GM12878 (cell line): Measurements from ENCODE around the gene IPO8. TPM values are rescaled to one million over a fixed set of nuclear protein-coding genes. Genes with fewer than 3 reads are reported as not detected.

ENCODE experiments used
- ATAC-seq: fragments of 200-7000 bp; cut with Tn5 transposase; 3 replicates; pipeline ENCODE4 v1.9.1; 2020; ENCODE audit warnings: mild to moderate bottlenecking, moderate library complexity
- BruUV-seq: library from RNA; stranded (reverse); fragments of 400-500 nt; replicated peaks from 2 replicates; lab custom pipeline; 2021; lab: Mats Ljungman, UMichigan
- CTCF ChIA-PET: fragments of 300-600 bp; sonication (Branson Sonifier 250); formaldehyde crosslinking; extraction: SDS; loops from one replicate; lab custom pipeline; 2021; ENCODE audit warnings: inconsistent platforms; lab: Yijun Ruan, JAX
- POLR2A ChIA-PET: fragments of 350-600 bp; formaldehyde crosslinking; extraction: SDS; loops from one replicate; lab custom pipeline; 2021; ENCODE audit warnings: inconsistent platforms; lab: Charles Lee
- RAD21 ChIA-PET: fragments of 300-600 bp; sonication (Branson Sonifier 250); formaldehyde crosslinking; loops from one replicate; lab custom pipeline; 2023; ENCODE audit warnings: antibody characterized with exemption; ENCODE audit not compliant: unreplicated experiment; lab: Charles Lee
- SMC1A ChIA-PET: fragments of 300-600 bp; sonication (Branson Sonifier 250); formaldehyde crosslinking; loops from one replicate; lab custom pipeline; 2023; ENCODE audit not compliant: unreplicated experiment, uncharacterized antibody; lab: Charles Lee
- DNase-seq: peaks from one replicate; pipeline ENCODE4 v3.0.0-alpha.2; 2011; ENCODE audit warnings: low read depth, low spot score
- FAIRE-seq: peaks from 3 replicates; lab custom pipeline; 2011; peaks lifted over from hg19 to GRCh38; lab: Jason Lieb, UNC
- H2AFZ ChIP-seq: 2 replicates; pipeline ENCODE4 v1.6.0; 2011; ENCODE audit warnings: low read depth, low read length, control low read depth; ENCODE audit not compliant: control insufficient read depth
- H3K27ac ChIP-seq: 2 replicates; pipeline ENCODE4 v1.5.1; 2011; ENCODE audit warnings: control low read depth; ENCODE audit not compliant: control insufficient read depth, insufficient read depth
- H3K27me3 ChIP-seq, 2 experiments: replicated peaks in 1 of 2; 2 replicates each; pipeline versions ENCODE4 v1.6.0 to v1.6.1; 2011; ENCODE audit warnings: low read length in 1 of 2; ENCODE audit not compliant: control insufficient read depth in 2 of 2, insufficient read depth in 2 of 2
- H3K36me3 ChIP-seq, 2 experiments: 2 replicates each; pipeline ENCODE4 v1.5.1; 2011; ENCODE audit warnings: low read length in 1 of 2; ENCODE audit not compliant: control insufficient read depth in 2 of 2, insufficient read depth in 2 of 2
- H3K4me1 ChIP-seq: 2 replicates; pipeline ENCODE4 v1.6.1; 2011; ENCODE audit warnings: mild to moderate bottlenecking, low read length, moderate library complexity, mixed read lengths; ENCODE audit not compliant: control insufficient read depth, insufficient read depth
- H3K4me2 ChIP-seq: 2 replicates; pipeline ENCODE4 v1.6.0; 2011; ENCODE audit warnings: control low read depth; ENCODE audit not compliant: control insufficient read depth, insufficient read depth
- H3K4me3 ChIP-seq: fragments of 200-600 bp; sonication (generic); 2 replicates; pipeline ENCODE4 v1.5.1; 2016
- H3K79me2 ChIP-seq: 2 replicates; pipeline ENCODE4 v1.6.0; 2011; ENCODE audit warnings: low read length; ENCODE audit not compliant: control insufficient read depth, insufficient read depth
- H3K9ac ChIP-seq: 2 replicates; pipeline ENCODE4 v1.8.0; 2011; ENCODE audit warnings: low read length, control low read depth, mixed read lengths; ENCODE audit not compliant: control insufficient read depth, insufficient read depth
- H3K9me3 ChIP-seq: replicated peaks from 3 replicates; pipeline ENCODE4 v1.5.1; 2011; ENCODE audit warnings: mild to moderate bottlenecking, low read length; ENCODE audit not compliant: control insufficient read depth, insufficient read depth
- H4K20me1 ChIP-seq: 2 replicates; pipeline ENCODE4 v1.6.0; 2011; ENCODE audit not compliant: control insufficient read depth, insufficient read depth
- CHD1 ChIP-seq: IDR thresholded peaks from 2 replicates; pipeline ENCODE4 v1.6.1; 2012; ENCODE audit warnings: low read depth, low read length, improper control_type of control experiment
- CHD4 ChIP-seq: fragments of 200-600 bp; sonication (generic); IDR thresholded peaks from 2 replicates; pipeline ENCODE4 v1.6.1; 2016; ENCODE audit warnings: mild to moderate bottlenecking
- EED ChIP-seq: sonication (generic); IDR thresholded peaks from 2 replicates; pipeline ENCODE4 v1.6.1; 2016; ENCODE audit warnings: antibody characterized with exemption, low read depth
- EP300 ChIP-seq, 2 experiments: fragments of 150-350 bp in 1 of 2; IDR thresholded peaks; 2 replicates each; pipeline ENCODE4 v1.6.1; 2011 to 2012; ENCODE audit warnings: low read depth in 2 of 2, low read length in 2 of 2, borderline replicate concordance in 1 of 2, improper control_type of control experiment in 1 of 2, inconsistent platforms in 1 of 2; ENCODE audit not compliant: control insufficient read depth in 1 of 2
- MTA3 ChIP-seq: IDR thresholded peaks from 2 replicates; pipeline ENCODE4 v1.6.1; 2012; ENCODE audit warnings: low read length, inconsistent platforms, borderline replicate concordance
- SMAD5 ChIP-seq: IDR thresholded peaks from 2 replicates; pipeline ENCODE4 v1.6.1; 2016; ENCODE audit warnings: antibody characterized with exemption, low read depth
- STAT1 ChIP-seq: fragments of 450-650 bp; conservative IDR thresholded peaks from 2 replicates; pipeline ENCODE4 v1.6.1; 2014; ENCODE audit warnings: antibody characterized with exemption, mild to moderate bottlenecking
- SUPT20H ChIP-seq: IDR thresholded peaks from 2 replicates; pipeline ENCODE4 v1.6.1; 2011; ENCODE audit warnings: low read depth, mild to moderate bottlenecking, low read length, moderate library complexity, borderline replicate concordance; ENCODE audit not compliant: control insufficient read depth
- ZNF217 ChIP-seq: fragments of 450-650 bp; IDR thresholded peaks from 2 replicates; pipeline ENCODE4 v1.6.1; 2017; ENCODE audit warnings: antibody characterized with exemption, mild to moderate bottlenecking
- WGBS: methylation state at CpG from one replicate; pipeline ENCODE4 v1.1.6; 2016; ENCODE audit warnings: low lambda C conversion rate; ENCODE audit not compliant: insufficient replicate concordance, insufficient coverage; ENCODE audit errors: missing lambda C conversion rate; 5-methylcytosine and 5-hydroxymethylcytosine counted together
- in situ Hi-C: fragments of 300-500 bp; cut with MboI; formaldehyde crosslinking; loops from 9 replicates; pipeline ENCODE4 v1.14.3; 2018; ENCODE audit warnings: mixed read lengths
- intact Hi-C: fragments of 100-400 bp; cut with micrococcal nuclease; formaldehyde crosslinking; loops from one replicate; pipeline ENCODE4 v1.14.2; 2022; ENCODE audit not compliant: unreplicated experiment
- polyA plus RNA-seq, 11 experiments: library from polyadenylated mRNA; depleted of rRNA in 4 of 11; unstranded in 6 of 11; stranded (reverse) in 5 of 11; fragments of >200 nt; fragmentation: Nextera tagmentation in 4 of 11; fragmentation: Illumina TruSeq in 1 of 11; extraction: Ambion mirVana in 4 of 11; extraction: Trizol in 1 of 11; gene quantifications; 1 replicate in 1 of 11; 2 replicates in 10 of 11; pipeline versions ENCODE4 v1.2.1 to v1.2.3, GENCODE V29; 2011 to 2016; ENCODE audit warnings: inconsistent platforms in 2 of 11, missing spikeins in 2 of 11, low read depth in 1 of 11
- total RNA-seq, 4 experiments: library from RNA; depleted of rRNA in 3 of 4; stranded (reverse); fragments of >200 nt in 3 of 4; fragmentation: Illumina TruSeq in 1 of 4; extraction: Trizol in 1 of 4; gene quantifications; 2 replicates each; pipeline versions ENCODE4 v1.2.1 to v1.2.3, GENCODE V29; 2013 to 2021
- TF ChIP-seq, protein P1 (sequence below): fragments of 450-650 bp; IDR thresholded peaks from 2 replicates; pipeline ENCODE4 v1.6.1; 2017; ENCODE audit warnings: mild to moderate bottlenecking
- TF ChIP-seq, protein P2 (sequence below): fragments of 450-650 bp; IDR thresholded peaks from 2 replicates; pipeline ENCODE4 v1.6.1; 2014; ENCODE audit warnings: mild to moderate bottlenecking

IPO8 gene
- total and polyA plus RNA-seq, 10 of the 15 experiments (the other 5 are each of a cell fraction or from before 2014, with no cell fraction given), result 6.9 to 38.5 (median 15.1) TPM

DNA sequence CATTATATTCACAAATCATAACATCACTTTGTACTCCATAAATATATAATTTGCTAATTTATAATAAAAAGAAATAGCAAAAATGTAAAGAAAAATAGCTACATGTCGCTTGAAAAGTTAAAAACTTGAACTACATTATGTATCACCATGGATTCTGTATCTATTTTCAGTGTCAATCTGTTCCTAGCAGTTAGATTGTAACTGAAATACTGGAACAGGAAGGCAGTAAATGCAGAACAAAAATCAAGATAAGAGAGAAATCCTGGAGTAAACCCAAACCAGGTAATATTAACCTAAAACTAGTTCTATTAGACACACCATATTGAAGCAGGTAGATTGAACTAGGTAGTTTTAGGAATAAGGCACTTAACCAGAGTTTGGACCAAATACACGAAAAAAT, 60.3 kb downstream of the IPO8 start (continued):
- TF ChIP-seq, protein P1, sequence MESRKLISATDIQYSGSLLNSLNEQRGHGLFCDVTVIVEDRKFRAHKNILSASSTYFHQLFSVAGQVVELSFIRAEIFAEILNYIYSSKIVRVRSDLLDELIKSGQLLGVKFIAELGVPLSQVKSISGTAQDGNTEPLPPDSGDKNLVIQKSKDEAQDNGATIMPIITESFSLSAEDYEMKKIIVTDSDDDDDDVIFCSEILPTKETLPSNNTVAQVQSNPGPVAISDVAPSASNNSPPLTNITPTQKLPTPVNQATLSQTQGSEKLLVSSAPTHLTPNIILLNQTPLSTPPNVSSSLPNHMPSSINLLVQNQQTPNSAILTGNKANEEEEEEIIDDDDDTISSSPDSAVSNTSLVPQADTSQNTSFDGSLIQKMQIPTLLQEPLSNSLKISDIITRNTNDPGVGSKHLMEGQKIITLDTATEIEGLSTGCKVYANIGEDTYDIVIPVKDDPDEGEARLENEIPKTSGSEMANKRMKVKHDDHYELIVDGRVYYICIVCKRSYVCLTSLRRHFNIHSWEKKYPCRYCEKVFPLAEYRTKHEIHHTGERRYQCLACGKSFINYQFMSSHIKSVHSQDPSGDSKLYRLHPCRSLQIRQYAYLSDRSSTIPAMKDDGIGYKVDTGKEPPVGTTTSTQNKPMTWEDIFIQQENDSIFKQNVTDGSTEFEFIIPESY, result no peak
- TF ChIP-seq EP300 (IDR thresholded peaks at IDR 0.05; ENCODE audit: borderline replicate concordance in 1 of 2, control insufficient read depth in 1 of 2, low read depth in 2 of 2, low read length in 2 of 2), result no peak
- no peak for TF ChIP-seq ZNF217
- no peak for TF ChIP-seq SMAD5

DNA sequence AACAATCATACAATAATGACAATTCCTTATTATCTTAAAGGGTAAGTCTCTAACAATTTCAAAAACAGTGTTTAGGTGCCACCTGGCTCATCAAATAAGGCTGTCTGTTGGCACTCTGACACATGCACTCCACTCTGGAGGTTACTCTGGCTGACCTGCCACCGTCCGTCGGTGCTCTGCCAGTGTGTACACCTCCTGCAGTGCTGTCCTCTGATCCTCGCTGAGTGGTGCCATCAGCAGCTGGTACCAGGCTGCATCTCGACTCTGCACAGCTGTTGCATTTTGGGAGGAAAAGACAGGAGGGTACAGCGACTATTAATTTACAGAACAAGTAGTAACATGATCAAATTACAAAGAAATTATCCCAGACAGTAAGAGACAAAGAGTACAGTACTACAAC, 63.9 kb downstream of the IPO8 start:
- intact Hi-C loops, result no loop called here
- Histone ChIP-seq H3K4me1 (no peaks in the 10 kb centered on the region), H3K4me3 (no peak overlapping the region), H3K79me2 (no peaks in the 10 kb centered on the region), H3K27me3 (no peaks in the 10 kb centered on the region), H3K36me3 (peaks cover 0 to 1% of the 10 kb centered on the region in 2 experiments), H3K9me3 (no peaks in the 10 kb centered on the region), H4K20me1 (no peaks in the 10 kb centered on the region), H3K4me2 (no peak overlapping the region), H2AFZ (no peak overlapping the region), H3K9ac (no peak overlapping the region), H3K27ac (no peak overlapping the region)
- FAIRE-seq (no peak), ATAC-seq (no peak), DNase-seq (no peak)
- ChIA-PET RAD21 (no interaction called here), SMC1A (interaction anchor here (0.6 kb wide), 1 partner anchor 30 kb away, joined by 3 read pairs; no protein-coding TSS in a partner anchor), POLR2A (interaction anchor here (0.5 kb wide), 1 partner anchor 9 kb away, joined by 3 read pairs; no protein-coding TSS in a partner anchor), CTCF (no interaction called here)
- TF ChIP-seq STAT1, result no peak
- TF ChIP-seq MTA3, result no peak
- no peak for TF ChIP-seq CHD1
- no peak for TF ChIP-seq SUPT20H
- TF ChIP-seq EED, result no peak
- TF ChIP-seq CHD4, result no peak
- TF ChIP-seq, protein P2, sequence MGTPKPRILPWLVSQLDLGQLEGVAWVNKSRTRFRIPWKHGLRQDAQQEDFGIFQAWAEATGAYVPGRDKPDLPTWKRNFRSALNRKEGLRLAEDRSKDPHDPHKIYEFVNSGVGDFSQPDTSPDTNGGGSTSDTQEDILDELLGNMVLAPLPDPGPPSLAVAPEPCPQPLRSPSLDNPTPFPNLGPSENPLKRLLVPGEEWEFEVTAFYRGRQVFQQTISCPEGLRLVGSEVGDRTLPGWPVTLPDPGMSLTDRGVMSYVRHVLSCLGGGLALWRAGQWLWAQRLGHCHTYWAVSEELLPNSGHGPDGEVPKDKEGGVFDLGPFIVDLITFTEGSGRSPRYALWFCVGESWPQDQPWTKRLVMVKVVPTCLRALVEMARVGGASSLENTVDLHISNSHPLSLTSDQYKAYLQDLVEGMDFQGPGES, result no peak
- in situ Hi-C loops, result no loop called here
- 94% methylated on average over 6 of the region's 6 CpGs for WGBS
- BruUV-seq, result no TSS peak
